ENCODE measurements around the gene UNC50. TPM values are rescaled to one million over a fixed set of nuclear protein-coding genes. Genes with fewer than 3 reads are reported as not detected.

The UNC50 gene
- total RNA-seq, 1 experiment from 2014 or later = 36.4 TPM

GRCh38 chr2:98571796-98572195 lies 36.6 kb upstream of the UNC50 start:
- Histone ChIP-seq H3K79me2 (ENCODE audit: low read length) (no peaks in the 10 kb centered on the region), H3K27me3 (ENCODE audit: low read length) (no peaks in the 10 kb centered on the region), H3K9ac (ENCODE audit: low read length) (no peak overlapping the region), H3K36me3 (ENCODE audit: insufficient read depth, low read length) (no peaks in the 10 kb centered on the region), H2AFZ (ENCODE audit: low read length) (no peak overlapping the region), H3K4me3 (ENCODE audit: low read length) (no peak overlapping the region), H4K20me1 (ENCODE audit: insufficient read depth, low read depth, low read length) (peaks cover 4% of the 10 kb centered on the region; the same call in 1 of the 2 replicates), H3K9me3 (ENCODE audit: low read length) (no peaks in the 10 kb centered on the region), H3K4me2 (ENCODE audit: low read depth, low read length, poor library complexity, severe bottlenecking) (no peak overlapping the region), H3K27ac (ENCODE audit: low read length) (no peak overlapping the region), H3K4me1 (ENCODE audit: low read length) (no peaks in the 10 kb centered on the region), H3K9me2 (replicated peaks; ENCODE audit: insufficient read depth, low read length) (no peaks in the 10 kb centered on the region)
- DNase-seq = no peak

- no peak overlapping the region for H3K4me3 ChIP-seq (ENCODE audit: low read length)
- no peaks in the 10 kb centered on the region for H3K36me3 ChIP-seq (ENCODE audit: insufficient read depth, low read length)
- peaks cover 4% of the 10 kb centered on the region; the same call in 1 of the 2 replicates for H4K20me1 ChIP-seq (ENCODE audit: insufficient read depth, low read depth, low read length)
Observed at GRCh38 chr2:98572211-98572610, 36.2 kb upstream of the UNC50 start.

GRCh38 chr2:98572676-98573075 lies 35.7 kb upstream of the UNC50 start:
- DNase-seq = no peak
- Histone ChIP-seq H3K27me3 (ENCODE audit: low read length) (no peaks in the 10 kb centered on the region), H4K20me1 (ENCODE audit: insufficient read depth, low read depth, low read length) (peaks cover 4% of the 10 kb centered on the region; the same call in 1 of the 2 replicates), H3K27ac (ENCODE audit: low read length) (no peak overlapping the region), H3K79me2 (ENCODE audit: low read length) (no peaks in the 10 kb centered on the region), H3K9me3 (ENCODE audit: low read length) (no peaks in the 10 kb centered on the region), H3K4me1 (ENCODE audit: low read length) (no peaks in the 10 kb centered on the region), H3K4me3 (ENCODE audit: low read length) (no peak overlapping the region), H2AFZ (ENCODE audit: low read length) (no peak overlapping the region), H3K9ac (ENCODE audit: low read length) (no peak overlapping the region), H3K36me3 (ENCODE audit: insufficient read depth, low read length) (no peaks in the 10 kb centered on the region), H3K9me2 (replicated peaks; ENCODE audit: insufficient read depth, low read length) (no peaks in the 10 kb centered on the region), H3K4me2 (ENCODE audit: low read depth, low read length, poor library complexity, severe bottlenecking) (no peak overlapping the region)

More at GRCh38 chr2:98572211-98572610, 36.2 kb upstream of the UNC50 start:
- Histone ChIP-seq H3K79me2 (ENCODE audit: low read length) (no peaks in the 10 kb centered on the region), H3K4me1 (ENCODE audit: low read length) (no peaks in the 10 kb centered on the region), H3K9ac (ENCODE audit: low read length) (no peak overlapping the region), H3K27me3 (ENCODE audit: low read length) (no peaks in the 10 kb centered on the region), H3K9me2 (replicated peaks; ENCODE audit: insufficient read depth, low read length) (no peaks in the 10 kb centered on the region), H3K9me3 (ENCODE audit: low read length) (no peaks in the 10 kb centered on the region), H2AFZ (ENCODE audit: low read length) (no peak overlapping the region), H3K4me2 (ENCODE audit: low read depth, low read length, poor library complexity, severe bottlenecking) (no peak overlapping the region), H3K27ac (ENCODE audit: low read length) (no peak overlapping the region)
- DNase-seq = no peak

GRCh38 chr2:98573426-98573825 lies 35.0 kb upstream of the UNC50 start:
- no peaks in the 10 kb centered on the region for H3K9me2 ChIP-seq (replicated peaks; ENCODE audit: insufficient read depth, low read length)
- H3K4me3 ChIP-seq (ENCODE audit: low read length) = no peak overlapping the region
- no peak overlapping the region for H3K27ac ChIP-seq (ENCODE audit: low read length)
- no peaks in the 10 kb centered on the region for H3K79me2 ChIP-seq (ENCODE audit: low read length)
- H2AFZ ChIP-seq (ENCODE audit: low read length) = no peak overlapping the region
- no peaks in the 10 kb centered on the region for H3K36me3 ChIP-seq (ENCODE audit: insufficient read depth, low read length)
- peaks cover 4% of the 10 kb centered on the region; the same call in 1 of the 2 replicates for H4K20me1 ChIP-seq (ENCODE audit: insufficient read depth, low read depth, low read length)
- H3K4me1 ChIP-seq (ENCODE audit: low read length) = no peaks in the 10 kb centered on the region
- no peak overlapping the region for H3K9ac ChIP-seq (ENCODE audit: low read length)
- DNase-seq = no peak
- no peaks in the 10 kb centered on the region for H3K9me3 ChIP-seq (ENCODE audit: low read length)
- H3K27me3 ChIP-seq (ENCODE audit: low read length) = no peaks in the 10 kb centered on the region
- no peak overlapping the region for H3K4me2 ChIP-seq (ENCODE audit: low read depth, low read length, poor library complexity, severe bottlenecking)

- Histone ChIP-seq H3K4me1 (ENCODE audit: low read length) (no peaks in the 10 kb centered on the region), H3K9ac (ENCODE audit: low read length) (no peak overlapping the region), H3K9me2 (replicated peaks; ENCODE audit: insufficient read depth, low read length) (no peaks in the 10 kb centered on the region), H3K27ac (ENCODE audit: low read length) (no peak overlapping the region), H2AFZ (ENCODE audit: low read length) (no peak overlapping the region), H3K9me3 (ENCODE audit: low read length) (no peaks in the 10 kb centered on the region), H3K36me3 (ENCODE audit: insufficient read depth, low read length) (no peaks in the 10 kb centered on the region), H4K20me1 (ENCODE audit: insufficient read depth, low read depth, low read length) (no peaks in the 10 kb centered on the region), H3K4me3 (ENCODE audit: low read length) (no peak overlapping the region), H3K27me3 (ENCODE audit: low read length) (no peaks in the 10 kb centered on the region), H3K4me2 (ENCODE audit: low read depth, low read length, poor library complexity, severe bottlenecking) (no peak overlapping the region), H3K79me2 (ENCODE audit: low read length) (no peaks in the 10 kb centered on the region)
- DNase-seq = no peak
Observed at GRCh38 chr2:98576666-98577312, 31.6 kb upstream of the UNC50 start.

GRCh38 chr2:98577313-98577712 lies 31.1 kb upstream of the UNC50 start:
- no peaks in the 10 kb centered on the region for H3K36me3 ChIP-seq (ENCODE audit: insufficient read depth, low read length)

GRCh38 chr2:98578231-98578630 lies 30.2 kb upstream of the UNC50 start:
- H3K4me2 ChIP-seq (ENCODE audit: low read depth, low read length, poor library complexity, severe bottlenecking) = no peak overlapping the region
- no peaks in the 10 kb centered on the region for H4K20me1 ChIP-seq (ENCODE audit: insufficient read depth, low read depth, low read length)
- no peak for DNase-seq
- H3K79me2 ChIP-seq (ENCODE audit: low read length) = no peaks in the 10 kb centered on the region
- no peak overlapping the region for H3K9ac ChIP-seq (ENCODE audit: low read length)
- no peaks in the 10 kb centered on the region for H3K27me3 ChIP-seq (ENCODE audit: low read length)
- H2AFZ ChIP-seq (ENCODE audit: low read length) = no peak overlapping the region
- no peak overlapping the region for H3K27ac ChIP-seq (ENCODE audit: low read length)
- H3K4me3 ChIP-seq (ENCODE audit: low read length) = no peak overlapping the region
- no peaks in the 10 kb centered on the region for H3K9me3 ChIP-seq (ENCODE audit: low read length)
- no peaks in the 10 kb centered on the region for H3K4me1 ChIP-seq (ENCODE audit: low read length)
- no peaks in the 10 kb centered on the region for H3K36me3 ChIP-seq (ENCODE audit: insufficient read depth, low read length)
- no peaks in the 10 kb centered on the region for H3K9me2 ChIP-seq (replicated peaks; ENCODE audit: insufficient read depth, low read length)

More at GRCh38 chr2:98577313-98577712, 31.1 kb upstream of the UNC50 start:
- Histone ChIP-seq H3K4me1 (ENCODE audit: low read length) (no peaks in the 10 kb centered on the region), H3K9me3 (ENCODE audit: low read length) (no peaks in the 10 kb centered on the region), H3K4me2 (ENCODE audit: low read depth, low read length, poor library complexity, severe bottlenecking) (no peak overlapping the region), H3K79me2 (ENCODE audit: low read length) (no peaks in the 10 kb centered on the region), H2AFZ (ENCODE audit: low read length) (no peak overlapping the region), H3K9ac (ENCODE audit: low read length) (no peak overlapping the region), H3K4me3 (ENCODE audit: low read length) (no peak overlapping the region), H3K9me2 (replicated peaks; ENCODE audit: insufficient read depth, low read length) (no peaks in the 10 kb centered on the region), H4K20me1 (ENCODE audit: insufficient read depth, low read depth, low read length) (no peaks in the 10 kb centered on the region), H3K27ac (ENCODE audit: low read length) (no peak overlapping the region), H3K27me3 (ENCODE audit: low read length) (no peaks in the 10 kb centered on the region)
- DNase-seq = no peak

- Histone ChIP-seq H3K4me2 (ENCODE audit: low read depth, low read length, poor library complexity, severe bottlenecking) (no peak overlapping the region), H2AFZ (ENCODE audit: low read length) (no peak overlapping the region), H3K27me3 (ENCODE audit: low read length) (no peaks in the 10 kb centered on the region), H3K9me3 (ENCODE audit: low read length) (no peaks in the 10 kb centered on the region), H3K9ac (ENCODE audit: low read length) (no peak overlapping the region), H3K9me2 (replicated peaks; ENCODE audit: insufficient read depth, low read length) (no peaks in the 10 kb centered on the region), H3K27ac (ENCODE audit: low read length) (no peak overlapping the region), H3K36me3 (ENCODE audit: insufficient read depth, low read length) (no peaks in the 10 kb centered on the region), H3K79me2 (ENCODE audit: low read length) (no peaks in the 10 kb centered on the region), H3K4me1 (ENCODE audit: low read length) (no peaks in the 10 kb centered on the region), H3K4me3 (ENCODE audit: low read length) (no peak overlapping the region), H4K20me1 (ENCODE audit: insufficient read depth, low read depth, low read length) (no peaks in the 10 kb centered on the region)
- no peak for DNase-seq
Observed at GRCh38 chr2:98579926-98580325, 28.5 kb upstream of the UNC50 start.

Data from Karpas-422 (cell line).